Calu3 (cell line): ENCODE data around the gene SLC26A6. TPM values are rescaled to one million over a fixed set of nuclear protein-coding genes. Genes with fewer than 3 reads are reported as not detected.

Experiments used
- BruUV-seq: library from RNA; stranded (reverse); fragments of 400-500 nt; replicated peaks from 2 replicates; lab custom pipeline; 2021; lab: Mats Ljungman, UMichigan
- CTCF ChIA-PET: fragments of 300-600 bp; sonication (Branson Sonifier 250); formaldehyde crosslinking; loops from one replicate; lab custom pipeline; 2022; ENCODE audit warnings: antibody characterized with exemption; lab: Charles Lee
- DNase-seq: peaks from one replicate; pipeline ENCODE4 v3.0.0; 2022
- H3K27ac Mint-ChIP-seq: one replicate; pipeline ENCODE4 v1.8.0; 2022; ENCODE audit warnings: mixed read lengths; ENCODE audit not compliant: unreplicated experiment
- H3K27me3 Mint-ChIP-seq: one replicate; pipeline ENCODE4 v1.8.0; 2022; ENCODE audit warnings: mixed read lengths; ENCODE audit not compliant: unreplicated experiment
- H3K36me3 Mint-ChIP-seq: one replicate; pipeline ENCODE4 v1.8.0; 2022; ENCODE audit warnings: mild to moderate bottlenecking, moderate library complexity, mixed read lengths; ENCODE audit not compliant: insufficient read depth, unreplicated experiment
- H3K4me1 Mint-ChIP-seq: one replicate; pipeline ENCODE4 v1.8.0; 2022; ENCODE audit warnings: mild to moderate bottlenecking, low read depth, mixed read lengths; ENCODE audit not compliant: unreplicated experiment
- H3K4me3 Mint-ChIP-seq: one replicate; pipeline ENCODE4 v1.8.0; 2022; ENCODE audit warnings: mild to moderate bottlenecking, low read depth, moderate library complexity, mixed read lengths; ENCODE audit not compliant: unreplicated experiment
- H3K9me3 Mint-ChIP-seq: one replicate; pipeline ENCODE4 v1.8.0; 2022; ENCODE audit warnings: low read depth, mixed read lengths; ENCODE audit not compliant: unreplicated experiment
- CTCF ChIP-seq: fragments of 200-600 bp; IDR thresholded peaks from one replicate; pipeline ENCODE4 v1.8.0; 2022; ENCODE audit warnings: antibody characterized with exemption; ENCODE audit not compliant: unreplicated experiment
- intact Hi-C: fragments of 100-400 bp; cut with micrococcal nuclease; formaldehyde crosslinking; loops from one replicate; pipeline ENCODE4 v1.10.0; 2022; ENCODE audit not compliant: unreplicated experiment
- total RNA-seq: library from RNA; stranded (reverse); gene quantifications from 2 replicates; pipeline ENCODE4 v1.2.3, GENCODE V29; 2022

Gene SLC26A6
- total RNA-seq, 1 experiment from 2014 or later, result 27.0 TPM

GRCh38 chr3:48617559-48617958, 17.7 kb downstream of the SLC26A6 start:
- TF ChIP-seq CTCF, result no peak
- no TSS peak for BruUV-seq
- Mint-ChIP-seq H3K4me3 (no peak overlapping the region), H3K27me3 (no peaks in the 10 kb centered on the region), H3K27ac (no peak overlapping the region), H3K4me1 (no peaks in the 10 kb centered on the region), H3K36me3 (no peaks in the 10 kb centered on the region), H3K9me3 (no peaks in the 10 kb centered on the region)
- CTCF ChIA-PET, result no interaction called here
- no peak for DNase-seq
- intact Hi-C loops, result no loop called here

GRCh38 chr3:48614044-48614443, 21.2 kb downstream of the SLC26A6 start:
- intact Hi-C loops, result no loop called here
- no peak overlapping the region for H3K4me3 Mint-ChIP-seq
- H3K36me3 Mint-ChIP-seq, result peaks cover 9% of the 10 kb centered on the region
- TF ChIP-seq CTCF, result no peak
- no peaks in the 10 kb centered on the region for H3K4me1 Mint-ChIP-seq
- no peak overlapping the region for H3K27ac Mint-ChIP-seq
- BruUV-seq, result no TSS peak
- CTCF ChIA-PET, result interaction anchor here (0.6 to 0.7 kb wide), 3 partner anchors 50 to 789 kb away, joined by 3 to 4 read pairs (median 3); partner anchors contain the start of gene UCN2
- H3K27me3 Mint-ChIP-seq, result no peaks in the 10 kb centered on the region
- H3K9me3 Mint-ChIP-seq, result no peaks in the 10 kb centered on the region
- no peak for DNase-seq

GRCh38 chr3:48612309-48612708, 23.0 kb downstream of the SLC26A6 start:
- H3K4me1 Mint-ChIP-seq, result no peaks in the 10 kb centered on the region
- TF ChIP-seq CTCF, result no peak
- CTCF ChIA-PET, result interaction anchor here (0.6 to 0.7 kb wide), 2 partner anchors 58 to 64 kb away, joined by 3 to 4 read pairs; no protein-coding TSS in a partner anchor
- no TSS peak for BruUV-seq
- H3K27ac Mint-ChIP-seq, result no peak overlapping the region
- H3K9me3 Mint-ChIP-seq, result no peaks in the 10 kb centered on the region
- peaks cover 24% of the 10 kb centered on the region for H3K36me3 Mint-ChIP-seq
- no peaks in the 10 kb centered on the region for H3K27me3 Mint-ChIP-seq
- no peak overlapping the region for H3K4me3 Mint-ChIP-seq
- intact Hi-C loops, result no loop called here
- no peak for DNase-seq

- peak; percentile 92 for DNase-seq
- intact Hi-C loops, result no loop called here
- Mint-ChIP-seq H3K27me3 (no peaks in the 10 kb centered on the region), H3K4me3 (peak within 1 kb of the TSS; percentile 98), H3K27ac (peak within 1 kb of the TSS; percentile 94), H3K9me3 (no peaks in the 10 kb centered on the region), H3K4me1 (no peaks in the 10 kb centered on the region), H3K36me3 (peaks cover 38% of the 10 kb centered on the region)
- CTCF ChIA-PET, result interaction anchor here (1.0 kb wide), 1 partner anchor 26 kb away, joined by 3 read pairs; the partner anchor contains the start of gene SLC26A6
- no TSS peak for BruUV-seq
- peak; percentile 35 for TF ChIP-seq CTCF
Measured at GRCh38 chr3:48609088-48610005, 25.9 kb downstream of the SLC26A6 start, which contains the start of gene UQCRC1. UQCRC1 (minus strand) TSS chr3:48609646; CDS start chr3:48609620, 26 bp downstream.
